Measurements from ENCODE around the gene NEK4. TPM values are rescaled to one million over a fixed set of nuclear protein-coding genes. Genes with fewer than 3 reads are reported as not detected.
A peak's percentile ranks its signal among the peaks of the same experiment; 100 is the strongest.

Gene NEK4
- total and polyA plus RNA-seq, 8 donors, result 23.6 to 35.0 (median 28.5) TPM

GRCh38 chr3:52809662-52810377, 39.1 kb upstream of the NEK4 start:
- Histone ChIP-seq H3K9me3 (no peaks in the 10 kb centered on the region), H3K4me1 (no peaks in the 10 kb centered on the region), H3K27ac (no peak overlapping the region), H3K27me3 (no peaks in the 10 kb centered on the region), H3K4me3 (no peak overlapping the region), H3K36me3 (no peaks in the 10 kb centered on the region)
- DNase-seq, result no peak
- intact Hi-C loops (cut with DNase I), result no loop called here
- TF ChIP-seq CTCF (IDR thresholded peaks at IDR 0.05), result no peak
- ATAC-seq, result no peak

- intact Hi-C loops (cut with DNase I), result no loop called here
- no peaks in the 10 kb centered on the region for H3K9me3 ChIP-seq
- no peak overlapping the region for H3K27ac ChIP-seq
- H3K4me3 ChIP-seq, result no peak overlapping the region
- no peaks in the 10 kb centered on the region for H3K36me3 ChIP-seq
- no peaks in the 10 kb centered on the region for H3K27me3 ChIP-seq
- ATAC-seq (no peak), DNase-seq (no peak)
- no peak for TF ChIP-seq CTCF (IDR thresholded peaks at IDR 0.05)
- H3K4me1 ChIP-seq, result no peaks in the 10 kb centered on the region
Observed at GRCh38 chr3:52809149-52809548, 38.4 kb upstream of the NEK4 start.

- TF ChIP-seq CTCF (IDR thresholded peaks at IDR 0.05), result no peak
- ATAC-seq (no peak), DNase-seq (peak in 1 of 4 donors; percentile 66)
- Histone ChIP-seq H3K4me1 (no peaks in the 10 kb centered on the region), H3K27ac (no peak overlapping the region), H3K36me3 (no peaks in the 10 kb centered on the region), H3K4me3 (no peak overlapping the region), H3K27me3 (no peaks in the 10 kb centered on the region), H3K9me3 (no peaks in the 10 kb centered on the region)
- intact Hi-C loops (cut with DNase I), result no loop called here
Observed at GRCh38 chr3:52805270-52806039, 34.7 kb upstream of the NEK4 start.

- Histone ChIP-seq H3K36me3 (no peaks in the 10 kb centered on the region), H3K27ac (no peak overlapping the region), H3K4me3 (no peak overlapping the region), H3K4me1 (no peaks in the 10 kb centered on the region), H3K27me3 (no peaks in the 10 kb centered on the region), H3K9me3 (no peaks in the 10 kb centered on the region)
- TF ChIP-seq CTCF (IDR thresholded peaks at IDR 0.05), result no peak
- no peak for DNase-seq
- no peak for ATAC-seq
- intact Hi-C loops (cut with DNase I), result no loop called here
Observed at GRCh38 chr3:52801839-52802238, 31.1 kb upstream of the NEK4 start.

- no peak for ATAC-seq
- intact Hi-C loops (cut with DNase I), result no loop called here
- no peak for DNase-seq
- TF ChIP-seq CTCF (IDR thresholded peaks at IDR 0.05), result no peak
- no peaks in the 10 kb centered on the region for H3K27me3 ChIP-seq
- no peak overlapping the region for H3K27ac ChIP-seq
- no peaks in the 10 kb centered on the region for H3K36me3 ChIP-seq
- no peaks in the 10 kb centered on the region for H3K9me3 ChIP-seq
- no peak overlapping the region for H3K4me3 ChIP-seq
- no peaks in the 10 kb centered on the region for H3K4me1 ChIP-seq
Observed at GRCh38 chr3:52800079-52800478, 29.3 kb upstream of the NEK4 start.
